Activated CD8-positive, alpha-beta memory T cell treated with anti-CD3 and anti-CD28 coated beads, Interleukin-2, amount 50 U/mL, for 1 hour (primary cell): ENCODE measurements around the gene MAGI3.
"Not testable (repeated sequence)": the region's sequence is repeated elsewhere in the genome, so short reads cannot be mapped to it uniquely, and the experiment has no call there.

Experiments
- DNase-seq: peaks from one replicate; pipeline ENCODE4 v3.0.0-alpha.2; 2020; ENCODE audit errors: extremely low read depth

MAGI3 gene

GRCh38 chr1:113515498-113515897 is 125.2 kb downstream of the MAGI3 start:
- DNase-seq = no peak

- DNase-seq = no peak
Observed at GRCh38 chr1:113517346-113517745, 127.0 kb downstream of the MAGI3 start.

GRCh38 chr1:113517983-113518382 is 127.7 kb downstream of the MAGI3 start:
- DNase-seq = no peak

GRCh38 chr1:113519556-113519955 is 129.2 kb downstream of the MAGI3 start:
- no peak for DNase-seq

GRCh38 chr1:113530021-113530420 is 139.7 kb downstream of the MAGI3 start:
- DNase-seq = no peak

- DNase-seq = no peak
Observed at GRCh38 chr1:113531321-113531720, 141.0 kb downstream of the MAGI3 start.

GRCh38 chr1:113533061-113533460 is 142.7 kb downstream of the MAGI3 start:
- no peak for DNase-seq

- DNase-seq = no peak
Observed at GRCh38 chr1:113534130-113534817, 144.0 kb downstream of the MAGI3 start.

- DNase-seq = no peak
Observed at GRCh38 chr1:113534875-113535274, 144.6 kb downstream of the MAGI3 start.

GRCh38 chr1:113536182-113536780 is 146.0 kb downstream of the MAGI3 start:
- no peak for DNase-seq

- DNase-seq = no peak
Observed at GRCh38 chr1:113538225-113538624, 147.9 kb downstream of the MAGI3 start.

GRCh38 chr1:113540335-113540734 is 150.0 kb downstream of the MAGI3 start:
- DNase-seq = no peak

GRCh38 chr1:113541106-113541505 is 150.8 kb downstream of the MAGI3 start:
- no peak for DNase-seq

- DNase-seq = no peak
Observed at GRCh38 chr1:113542221-113542701, 151.9 kb downstream of the MAGI3 start.

GRCh38 chr1:113543110-113543509 is 152.8 kb downstream of the MAGI3 start:
- no peak for DNase-seq

- no peak for DNase-seq
Observed at GRCh38 chr1:113545210-113545609, 154.9 kb downstream of the MAGI3 start.

GRCh38 chr1:113545626-113546025 is 155.3 kb downstream of the MAGI3 start:
- DNase-seq = no peak

GRCh38 chr1:113551728-113552127 is 161.4 kb downstream of the MAGI3 start:
- DNase-seq = no peak

GRCh38 chr1:113552244-113552643 is 161.9 kb downstream of the MAGI3 start:
- DNase-seq = no peak

GRCh38 chr1:113557187-113557586 is 166.9 kb downstream of the MAGI3 start:
- DNase-seq = no peak

- no peak for DNase-seq
Observed at GRCh38 chr1:113565621-113566020, 175.3 kb downstream of the MAGI3 start.

- no peak for DNase-seq
Observed at GRCh38 chr1:113567427-113567826, 177.1 kb downstream of the MAGI3 start.

- DNase-seq = not testable (repeated sequence)
Observed at GRCh38 chr1:113575744-113576260, 185.5 kb downstream of the MAGI3 start.
